Neutrophil (primary cell): ENCODE data around the gene FDX1.

Source experiments
- H3K27ac ChIP-seq: fragments of 200-600 bp; sonication (generic); 2 replicates; pipeline ENCODE4 v1.5.1; 2016; ENCODE audit warnings: mild to moderate bottlenecking, moderate library complexity
- H3K27me3 ChIP-seq: fragments of 200-600 bp; sonication (generic); 2 replicates; pipeline ENCODE4 v1.6.0; 2016; ENCODE audit warnings: mild to moderate bottlenecking
- H3K36me3 ChIP-seq: fragments of 200-600 bp; sonication (generic); 2 replicates; pipeline ENCODE4 v1.5.1; 2017
- H3K4me1 ChIP-seq, 2 experiments: fragments of 200-600 bp in 1 of 2; sonication (generic) in 1 of 2; 1 replicate in 1 of 2; 2 replicates in 1 of 2; pipeline versions ENCODE4 v1.5.1 to v1.6.1; 2013 to 2016; ENCODE audit warnings: low read depth in 1 of 2, low read length in 1 of 2, mild to moderate bottlenecking in 1 of 2, moderate library complexity in 1 of 2; ENCODE audit not compliant: control insufficient read depth in 1 of 2, insufficient read depth in 1 of 2
- H3K4me3 ChIP-seq, 2 experiments: fragments of 200-600 bp in 1 of 2; sonication (generic) in 1 of 2; 1 replicate in 1 of 2; 2 replicates in 1 of 2; pipeline ENCODE4 v1.5.1; 2013 to 2016; ENCODE audit warnings: low read depth in 1 of 2, low read length in 1 of 2, mild to moderate bottlenecking in 1 of 2, moderate library complexity in 1 of 2
- H3K9me3 ChIP-seq: fragments of 200-600 bp; sonication (generic); 2 replicates; pipeline ENCODE4 v1.5.1; 2016
- TF ChIP-seq, protein P1 (sequence below): fragments of 200-600 bp; sonication (generic); IDR thresholded peaks from 2 replicates; pipeline ENCODE4 v1.5.1; 2016; ENCODE audit warnings: antibody characterized with exemption

Gene FDX1

DNA sequence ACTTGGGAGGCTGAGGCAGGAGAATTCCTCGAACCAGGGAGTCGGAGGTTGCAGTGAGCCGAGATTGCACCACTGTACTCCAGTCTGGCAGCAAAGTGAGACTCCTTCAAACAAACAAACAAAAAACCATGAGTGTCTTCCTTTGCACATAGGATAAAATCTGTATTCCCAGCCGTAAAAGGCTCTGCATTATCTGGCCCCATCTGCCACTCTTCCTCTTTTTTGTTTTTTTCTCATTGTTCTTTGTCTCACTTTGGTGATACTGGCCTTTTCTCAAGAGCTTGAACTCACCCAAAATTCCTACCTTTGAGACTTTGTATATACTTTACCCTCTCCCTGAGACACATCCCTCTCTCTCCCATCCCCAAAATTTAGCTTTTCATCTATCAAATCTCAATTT lies 17.6 kb downstream of the FDX1 start:
- Histone ChIP-seq H3K36me3 (no peaks in the 10 kb centered on the region), H3K27ac (no peak overlapping the region), H3K27me3 (no peaks in the 10 kb centered on the region), H3K4me1 (no peaks in the 10 kb centered on the region), H3K4me3 (no peak overlapping the region), H3K9me3 (no peaks in the 10 kb centered on the region)
- TF ChIP-seq, protein P1, sequence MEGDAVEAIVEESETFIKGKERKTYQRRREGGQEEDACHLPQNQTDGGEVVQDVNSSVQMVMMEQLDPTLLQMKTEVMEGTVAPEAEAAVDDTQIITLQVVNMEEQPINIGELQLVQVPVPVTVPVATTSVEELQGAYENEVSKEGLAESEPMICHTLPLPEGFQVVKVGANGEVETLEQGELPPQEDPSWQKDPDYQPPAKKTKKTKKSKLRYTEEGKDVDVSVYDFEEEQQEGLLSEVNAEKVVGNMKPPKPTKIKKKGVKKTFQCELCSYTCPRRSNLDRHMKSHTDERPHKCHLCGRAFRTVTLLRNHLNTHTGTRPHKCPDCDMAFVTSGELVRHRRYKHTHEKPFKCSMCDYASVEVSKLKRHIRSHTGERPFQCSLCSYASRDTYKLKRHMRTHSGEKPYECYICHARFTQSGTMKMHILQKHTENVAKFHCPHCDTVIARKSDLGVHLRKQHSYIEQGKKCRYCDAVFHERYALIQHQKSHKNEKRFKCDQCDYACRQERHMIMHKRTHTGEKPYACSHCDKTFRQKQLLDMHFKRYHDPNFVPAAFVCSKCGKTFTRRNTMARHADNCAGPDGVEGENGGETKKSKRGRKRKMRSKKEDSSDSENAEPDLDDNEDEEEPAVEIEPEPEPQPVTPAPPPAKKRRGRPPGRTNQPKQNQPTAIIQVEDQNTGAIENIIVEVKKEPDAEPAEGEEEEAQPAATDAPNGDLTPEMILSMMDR: no peak

DNA sequence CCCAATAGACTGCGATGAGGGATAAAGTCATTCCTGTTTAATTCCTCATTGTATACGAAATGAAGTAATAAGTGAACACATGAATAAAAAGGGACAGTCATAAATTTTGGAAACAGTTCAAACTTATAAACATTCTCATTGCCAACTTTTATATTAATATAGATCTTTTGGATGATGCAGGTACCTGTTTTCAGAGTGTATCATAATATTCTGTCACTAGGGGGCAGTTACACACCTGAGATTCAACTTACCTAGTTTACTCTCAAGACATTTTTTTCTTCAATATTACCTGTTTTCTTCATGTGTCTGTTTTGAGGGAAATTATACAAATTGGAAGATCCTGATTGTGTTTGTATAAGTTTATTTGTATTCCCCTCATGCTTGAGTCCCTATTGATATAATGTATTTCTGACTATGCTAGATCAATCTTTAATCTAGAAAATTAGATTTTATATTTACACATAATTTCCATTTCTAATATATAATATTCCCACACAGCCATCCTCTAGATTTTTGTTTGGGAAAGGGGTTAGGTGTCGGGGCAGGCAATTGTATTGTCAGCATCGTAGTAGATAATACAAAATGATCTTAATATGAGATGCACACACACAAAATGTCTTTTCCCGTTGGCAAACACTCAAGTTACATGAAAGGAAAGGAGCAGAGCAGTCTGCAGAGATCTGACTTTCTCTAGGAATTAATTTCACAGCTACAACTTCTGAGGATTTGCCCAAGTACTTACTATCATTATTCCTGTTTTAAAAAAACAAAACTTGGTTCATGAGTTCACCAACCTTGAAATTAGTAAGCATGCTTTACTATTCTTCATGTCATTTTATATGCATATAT lies 18.4 kb downstream of the FDX1 start:
- H3K27me3 ChIP-seq: no peaks in the 10 kb centered on the region
- no peaks in the 10 kb centered on the region for H3K4me1 ChIP-seq
- no peak overlapping the region for H3K4me3 ChIP-seq
- no peak overlapping the region for H3K27ac ChIP-seq
- TF ChIP-seq, protein P1: no peak
- no peaks in the 10 kb centered on the region for H3K36me3 ChIP-seq
- no peaks in the 10 kb centered on the region for H3K9me3 ChIP-seq

DNA sequence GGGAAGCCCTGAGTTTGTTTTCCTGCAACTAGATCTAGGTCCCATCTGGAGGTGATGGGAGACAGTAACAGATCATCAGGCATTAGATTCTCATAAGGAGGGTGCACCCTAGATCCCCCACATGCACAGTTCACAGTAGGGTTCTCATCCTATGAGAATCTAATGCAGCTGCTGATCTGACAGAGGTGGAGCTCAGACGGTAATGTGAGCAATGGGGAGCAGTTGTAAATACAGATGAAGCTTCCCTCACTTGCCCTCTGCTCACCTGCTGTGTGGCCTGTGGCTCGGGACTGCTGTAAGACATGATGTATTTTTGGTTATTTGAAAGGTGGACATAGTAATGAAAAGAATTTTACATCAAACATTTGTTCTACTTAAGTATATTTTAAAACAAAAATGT lies 20.5 kb downstream of the FDX1 start:
- H3K36me3 ChIP-seq: no peaks in the 10 kb centered on the region
- H3K27ac ChIP-seq: no peak overlapping the region
- no peak overlapping the region for H3K4me3 ChIP-seq
- no peaks in the 10 kb centered on the region for H3K4me1 ChIP-seq
- H3K9me3 ChIP-seq: no peaks in the 10 kb centered on the region
- no peaks in the 10 kb centered on the region for H3K27me3 ChIP-seq
- TF ChIP-seq, protein P1: no peak

DNA sequence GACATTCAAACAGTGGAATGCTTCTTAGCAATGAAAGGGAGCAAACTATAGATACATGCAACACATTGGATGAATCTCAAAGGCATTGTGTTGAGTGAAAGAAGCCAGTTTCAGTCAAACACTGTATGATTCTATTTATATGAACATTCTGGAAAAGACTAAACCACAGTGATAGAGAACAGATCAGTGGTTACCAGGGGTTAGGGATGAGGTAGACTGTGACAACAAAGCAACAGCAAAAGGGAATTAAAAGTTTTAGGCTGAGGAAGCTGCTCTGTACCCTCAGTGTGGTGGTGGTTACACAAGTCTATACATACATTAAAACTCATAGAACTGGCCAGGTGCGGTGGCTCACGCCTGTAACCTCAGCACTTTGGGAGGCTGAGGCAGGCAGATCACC lies 23.0 kb downstream of the FDX1 start:
- no peaks in the 10 kb centered on the region for H3K4me1 ChIP-seq
- no peak overlapping the region for H3K4me3 ChIP-seq
- no peaks in the 10 kb centered on the region for H3K9me3 ChIP-seq
- H3K27ac ChIP-seq: no peak overlapping the region
- TF ChIP-seq, protein P1: no peak
- no peaks in the 10 kb centered on the region for H3K27me3 ChIP-seq
- H3K36me3 ChIP-seq: no peaks in the 10 kb centered on the region

DNA sequence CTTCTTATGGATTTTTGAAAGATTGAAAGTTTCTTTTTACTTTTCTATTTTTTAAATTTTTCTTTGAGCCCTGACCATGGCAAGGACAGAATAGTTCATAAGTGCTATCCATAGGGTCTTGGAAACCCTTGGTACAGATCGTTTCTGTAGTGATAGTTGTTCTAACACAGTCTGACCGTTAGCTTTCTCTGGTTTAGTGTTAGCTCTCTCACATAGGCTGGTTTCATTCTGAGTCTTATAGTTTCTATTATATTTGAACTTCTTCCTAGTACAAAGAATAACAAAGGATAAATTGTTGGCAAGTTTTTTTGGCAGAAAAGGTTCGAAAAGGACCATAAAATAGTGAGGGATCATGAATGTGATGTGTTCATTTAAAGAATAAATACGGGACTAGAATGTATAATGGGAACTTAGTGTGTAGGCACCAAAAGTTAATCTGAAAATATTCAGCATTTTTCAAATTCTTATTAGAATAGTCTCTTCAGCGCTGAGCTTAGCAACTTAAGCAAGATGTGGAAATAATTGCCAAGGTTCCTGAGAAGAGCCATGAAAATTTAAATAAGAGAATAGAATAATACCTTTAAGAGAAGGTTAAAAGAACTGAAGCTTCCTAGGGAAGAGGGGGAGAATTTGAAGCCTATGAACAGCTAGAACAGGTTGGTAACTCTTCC lies 24.1 kb downstream of the FDX1 start:
- Histone ChIP-seq H3K27ac (no peak overlapping the region), H3K36me3 (no peaks in the 10 kb centered on the region), H3K4me1 (no peaks in the 10 kb centered on the region), H3K27me3 (no peaks in the 10 kb centered on the region), H3K4me3 (no peak overlapping the region), H3K9me3 (no peaks in the 10 kb centered on the region)
- TF ChIP-seq, protein P1: no peak
